IMR-90 (cell line): ENCODE data around the gene C7. TPM values are rescaled to one million over a fixed set of nuclear protein-coding genes. Genes with fewer than 3 reads are reported as not detected.

Source experiments
- ATAC-seq: fragments of 200-7000 bp; cut with Tn5 transposase; 2 replicates; pipeline ENCODE4 v1.9.1; 2020; ENCODE audit warnings: low read depth, mild to moderate bottlenecking, moderate library complexity
- BruUV-seq: library from RNA; stranded (reverse); fragments of 400-500 nt; replicated peaks from 2 replicates; lab custom pipeline; 2021; lab: Mats Ljungman, UMichigan
- CTCF ChIA-PET: fragments of 300-600 bp; formaldehyde crosslinking; extraction: SDS; loops from one replicate; lab custom pipeline; 2021; ENCODE audit warnings: antibody characterized with exemption; lab: Yijun Ruan, JAX
- POLR2A ChIA-PET: fragments of 300-600 bp; sonication (Branson Sonifier 250); formaldehyde crosslinking; loops from one replicate; lab custom pipeline; 2022; ENCODE audit warnings: antibody characterized with exemption; ENCODE audit not compliant: unreplicated experiment; lab: Charles Lee
- DNase-seq: peaks from one replicate; pipeline ENCODE4 v3.0.0; 2013
- H2AFZ ChIP-seq: replicated peaks from 2 replicates; pipeline ENCODE3; 2013; ENCODE audit warnings: low read length, mild to moderate bottlenecking; ENCODE audit not compliant: poor library complexity
- H2AK5ac ChIP-seq: 2 replicates; pipeline ENCODE4 v1.6.1; 2013; ENCODE audit warnings: low read depth, low read length, inconsistent platforms
- H2AK9ac ChIP-seq: replicated peaks from 2 replicates; pipeline ENCODE3; 2013; ENCODE audit warnings: mild to moderate bottlenecking, low read depth, low read length, moderate library complexity; ENCODE audit not compliant: poor library complexity
- H2BK120ac ChIP-seq: 2 replicates; pipeline ENCODE4 v1.6.1; 2013; ENCODE audit warnings: low read depth, low read length, inconsistent platforms
- H2BK15ac ChIP-seq: 3 replicates; pipeline ENCODE4 v1.6.1; 2013; ENCODE audit warnings: low read depth, low read length, inconsistent platforms
- H2BK20ac ChIP-seq: 2 replicates; pipeline ENCODE4 v1.6.1; 2013; ENCODE audit warnings: low read depth, mild to moderate bottlenecking, inconsistent platforms, low read length, moderate library complexity
- H2BK5ac ChIP-seq: 2 replicates; pipeline ENCODE4 v1.6.1; 2013; ENCODE audit warnings: mild to moderate bottlenecking, low read depth, low read length, inconsistent platforms; ENCODE audit not compliant: poor library complexity, severe bottlenecking
- H3K14ac ChIP-seq: replicated peaks from 2 replicates; pipeline ENCODE4 v1.6.1; 2013; ENCODE audit warnings: low read depth, low read length, inconsistent platforms
- H3K18ac ChIP-seq: 2 replicates; pipeline ENCODE4 v1.6.1; 2013; ENCODE audit warnings: low read depth, low read length, control low read depth
- H3K23ac ChIP-seq: 2 replicates; pipeline ENCODE4 v1.6.1; 2013; ENCODE audit warnings: low read depth, low read length, inconsistent platforms
- H3K27ac ChIP-seq: 2 replicates; pipeline ENCODE4 v1.5.1; 2013; ENCODE audit warnings: mild to moderate bottlenecking, control low read depth, low read length; ENCODE audit not compliant: insufficient read depth
- H3K27me3 ChIP-seq: 2 replicates; pipeline ENCODE4 v1.6.1; 2013; ENCODE audit warnings: low read length; ENCODE audit not compliant: control insufficient read depth, insufficient read depth
- H3K36me3 ChIP-seq: 2 replicates; pipeline ENCODE4 v1.6.1; 2013; ENCODE audit warnings: low read length, mixed read lengths; ENCODE audit not compliant: control insufficient read depth, insufficient read depth
- H3K4ac ChIP-seq: 2 replicates; pipeline ENCODE4 v1.6.1; 2013; ENCODE audit warnings: low read depth, low read length, inconsistent platforms
- H3K4me1 ChIP-seq: 2 replicates; pipeline ENCODE4 v1.6.1; 2013; ENCODE audit warnings: low read length, mixed read lengths; ENCODE audit not compliant: control insufficient read depth, insufficient read depth
- H3K4me2 ChIP-seq: 2 replicates; pipeline ENCODE4 v1.6.1; 2013; ENCODE audit warnings: low read depth, mild to moderate bottlenecking, control low read depth, low read length, moderate library complexity
- H3K4me3 ChIP-seq: 2 replicates; pipeline ENCODE4 v1.5.1; 2013; ENCODE audit warnings: low read depth, mild to moderate bottlenecking, control low read depth, low read length, moderate library complexity; ENCODE audit not compliant: insufficient read depth
- H3K56ac ChIP-seq: 2 replicates; pipeline ENCODE4 v1.6.1; 2013; ENCODE audit warnings: low read length, inconsistent platforms; ENCODE audit not compliant: insufficient read depth; ENCODE audit errors: extremely low read depth
- H3K79me1 ChIP-seq, 2 experiments: 2 replicates each; pipeline ENCODE4 v1.6.1; 2013; ENCODE audit warnings: low read length in 2 of 2, inconsistent platforms in 1 of 2, low read depth in 1 of 2
- H3K9ac ChIP-seq: 2 replicates; pipeline ENCODE4 v1.6.1; 2013; ENCODE audit warnings: low read depth, low read length, control low read depth
- H3K9me1 ChIP-seq: 2 replicates; pipeline ENCODE4 v1.6.1; 2013; ENCODE audit warnings: low read length, inconsistent platforms; ENCODE audit not compliant: insufficient read depth
- H3K9me3 ChIP-seq: 2 replicates; pipeline ENCODE4 v1.6.1; 2013; ENCODE audit warnings: low read length; ENCODE audit not compliant: control insufficient read depth, insufficient read depth
- H4K20me1 ChIP-seq: 2 replicates; pipeline ENCODE4 v1.6.1; 2013; ENCODE audit warnings: low read length, inconsistent platforms; ENCODE audit not compliant: insufficient read depth
- H4K5ac ChIP-seq: 2 replicates; pipeline ENCODE4 v1.6.1; 2013; ENCODE audit warnings: mild to moderate bottlenecking, low read depth, low read length, control low read depth
- H4K8ac ChIP-seq, 2 experiments: 2 replicates each; pipeline ENCODE4 v1.6.1; 2013; ENCODE audit warnings: low read depth in 2 of 2, low read length in 2 of 2, control low read depth in 1 of 2, inconsistent platforms in 1 of 2
- H4K91ac ChIP-seq: 2 replicates; pipeline ENCODE4 v1.6.1; 2013; ENCODE audit warnings: low read depth, low read length, inconsistent platforms; ENCODE audit not compliant: insufficient read depth
- SMC3 ChIP-seq: fragments of 150-350 bp; IDR thresholded peaks from 2 replicates; pipeline ENCODE4 v1.6.1; 2016; ENCODE audit warnings: low read depth, mild to moderate bottlenecking, antibody characterized with exemption, low read length, moderate library complexity
- WGBS, 2 experiments: methylation state at CpG; one replicate each; pipeline versions ENCODE4 v1.1.5 to v1.1.7; 2013; ENCODE audit warnings: missing lambda C conversion rate in 2 of 2; ENCODE audit not compliant: insufficient read length in 1 of 2; ENCODE audit errors: extremely low coverage in 2 of 2; 5-methylcytosine and 5-hydroxymethylcytosine counted together
- dilution Hi-C: fragments of 300-500 bp; cut with HindIII; formaldehyde crosslinking; loops from one replicate; pipeline ENCODE4 v1.14.3; 2018; ENCODE audit warnings: low sequenced_read_pairs; ENCODE audit not compliant: unreplicated experiment
- in situ Hi-C: fragments of 300-500 bp; cut with MboI; formaldehyde crosslinking; loops from 3 replicates; pipeline ENCODE4 v1.14.3; 2019; ENCODE audit warnings: low sequenced_read_pairs, inconsistent platforms, mixed read lengths
- intact Hi-C: fragments of 100-400 bp; cut with micrococcal nuclease; formaldehyde crosslinking; loops from 2 replicates; pipeline ENCODE4 v1.10.0; 2022
- polyA plus RNA-seq, 3 experiments: library from polyadenylated mRNA; depleted of rRNA; stranded (reverse); fragments of >200 nt; gene quantifications; 2 replicates each; pipeline ENCODE4 v1.2.3, GENCODE V29; 2012; ENCODE audit warnings: low replicate concordance in 1 of 3
- total RNA-seq: library from RNA; depleted of rRNA; stranded (reverse); fragments of >200 nt; gene quantifications from 2 replicates; pipeline ENCODE4 v1.2.3, GENCODE V29; 2012
- TF ChIP-seq, protein P1 (sequence below): fragments of 150-350 bp; IDR thresholded peaks from 2 replicates; pipeline ENCODE4 v1.6.1; 2017; ENCODE audit warnings: mild to moderate bottlenecking, antibody characterized with exemption, low read length, low read depth

The C7 gene
- total and polyA plus RNA-seq, 2 of the 4 experiments (the other 2 are of a cell fraction), result 0.54 to 1.8 TPM

DNA sequence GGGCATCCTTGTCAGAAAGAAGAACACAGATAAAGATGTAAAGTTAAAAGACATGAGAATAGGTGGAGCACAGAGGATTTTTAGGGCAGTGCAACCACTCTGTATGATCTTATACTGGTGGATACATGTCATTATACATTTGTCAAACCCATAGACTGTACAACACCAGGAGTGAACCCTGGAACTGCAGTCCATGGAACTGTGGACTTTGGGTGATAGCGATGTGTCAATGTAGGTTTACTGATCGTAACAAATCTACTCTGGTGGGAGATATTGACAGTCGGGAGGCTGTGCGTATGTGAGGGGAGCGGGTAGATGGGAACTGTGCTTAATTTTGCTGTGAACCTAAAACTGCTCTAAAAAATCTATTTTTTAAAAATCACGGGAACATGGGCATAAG, 101.3 kb downstream of the C7 start:
- Histone ChIP-seq H3K18ac (no peak overlapping the region), H3K9me1 (no peaks in the 10 kb centered on the region), H3K4ac (no peak overlapping the region), H2AK9ac (no peak overlapping the region), H3K79me1 (no peaks in the 10 kb centered on the region), H2AK5ac (no peak overlapping the region), H3K27ac (no peak overlapping the region), H2BK5ac (no peak overlapping the region), H3K4me3 (no peak overlapping the region), H2BK15ac (no peak overlapping the region), H2BK120ac (no peak overlapping the region), H4K8ac (no peak overlapping the region), H4K20me1 (no peaks in the 10 kb centered on the region), H4K91ac (no peak overlapping the region), H3K9me3 (no peaks in the 10 kb centered on the region), H3K36me3 (no peaks in the 10 kb centered on the region), H2AFZ (no peak overlapping the region), H2BK20ac (no peak overlapping the region; the same call in 1 of the 2 replicates), H3K56ac (no peak overlapping the region), H3K14ac (no peak overlapping the region), H3K4me1 (no peaks in the 10 kb centered on the region), H4K5ac (no peak overlapping the region), H3K23ac (no peak overlapping the region), H3K9ac (no peak overlapping the region), H3K4me2 (no peak overlapping the region), H3K27me3 (no peaks in the 10 kb centered on the region)
- ChIA-PET POLR2A (no interaction called here), CTCF (no interaction called here)
- no TSS peak for BruUV-seq
- no peak for DNase-seq
- no CpG with 5 or more reads among the region's 6 CpGs for WGBS, 2 experiments
- no peak for ATAC-seq
- intact Hi-C loops, result loop anchor here (5.0 kb wide), 1 partner anchor 42 kb away; no protein-coding TSS in a partner anchor
- dilution Hi-C loops, result no loop called here
- TF ChIP-seq, protein P1, sequence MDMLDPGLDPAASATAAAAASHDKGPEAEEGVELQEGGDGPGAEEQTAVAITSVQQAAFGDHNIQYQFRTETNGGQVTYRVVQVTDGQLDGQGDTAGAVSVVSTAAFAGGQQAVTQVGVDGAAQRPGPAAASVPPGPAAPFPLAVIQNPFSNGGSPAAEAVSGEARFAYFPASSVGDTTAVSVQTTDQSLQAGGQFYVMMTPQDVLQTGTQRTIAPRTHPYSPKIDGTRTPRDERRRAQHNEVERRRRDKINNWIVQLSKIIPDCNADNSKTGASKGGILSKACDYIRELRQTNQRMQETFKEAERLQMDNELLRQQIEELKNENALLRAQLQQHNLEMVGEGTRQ, result no peak
- no peak for TF ChIP-seq SMC3
- in situ Hi-C loops, result no loop called here
